ENCODE measurements around the gene SLX9. TPM values are rescaled to one million over a fixed set of nuclear protein-coding genes. Genes with fewer than 3 reads are reported as not detected.

The SLX9 gene
- total and polyA plus RNA-seq, 2 donors (not counting 3 experiments of a cell fraction or from before 2014, with no cell fraction given) = 27.0 to 50.6 TPM

GRCh38 chr21:44940116-44940631 lies 345 bp downstream of the SLX9 start:
- no peaks in the 10 kb centered on the region for H3K9me1 ChIP-seq (replicated peaks; ENCODE audit: control insufficient read depth, extremely low read depth, insufficient read depth, low read length)
- dilution Hi-C loops (cut with MboI; ENCODE audit: extremely low pct_ligation_motif_present, low sequenced_read_pairs) (loop anchor here (25.0 kb wide), 1 partner anchor 197 kb away; no protein-coding TSS in a partner anchor), intact Hi-C loops (cut with micrococcal nuclease) (no loop called here)
- no TSS peak for BruUV-seq (replicated peaks)
- H3K9me3 ChIP-seq (replicated peaks; ENCODE audit: control insufficient read depth, insufficient read depth, low read length) = no peaks in the 10 kb centered on the region
- FAIRE-seq = peak; percentile 58
- no peak for TF ChIP-seq POLR2A (IDR thresholded peaks at IDR 0.05; ENCODE audit: low read depth, low read length)
- TF ChIP-seq FOS (IDR thresholded peaks at IDR 0.05; ENCODE audit: borderline replicate concordance, insufficient read depth, low read length) = no peak
- TF ChIP-seq POLR2AphosphoS5 (IDR thresholded peaks at IDR 0.05; ENCODE audit: insufficient read depth, low read depth, low read length) = no peak
- no peak for TF ChIP-seq GATA2 (IDR thresholded peaks at IDR 0.05; ENCODE audit: insufficient read depth, insufficient read length, low read depth, low read length)
- no peak for TF ChIP-seq EZH2 (IDR thresholded peaks at IDR 0.05; ENCODE audit: borderline replicate concordance, low read depth, low read length, severe bottlenecking)
- TF ChIP-seq CTCF (IDR thresholded peaks at IDR 0.05; ENCODE audit: extremely low read depth in 1 of 2, insufficient read depth in 1 of 2, low read depth in 1 of 2, low read length in 2 of 2) = no peak
- no peak for TF ChIP-seq MAX (IDR thresholded peaks at IDR 0.05; ENCODE audit: insufficient read depth, insufficient read length)
- no peak for TF ChIP-seq MYC (IDR thresholded peaks at IDR 0.05; ENCODE audit: low read depth, low read length)
- no peak for TF ChIP-seq JUN (IDR thresholded peaks at IDR 0.05; ENCODE audit: borderline replicate concordance, insufficient read depth, insufficient read length, low read depth)
- peaks cover 7 to 11% of the 10 kb centered on the region in 2 experiments for H3K36me3 ChIP-seq (ENCODE audit: control insufficient read depth in 2 of 2, extremely low read depth in 1 of 2, insufficient read depth in 2 of 2, low read length in 2 of 2)
- H3K27ac ChIP-seq (ENCODE audit: insufficient read depth, low read depth, low read length) = peak overlapping the region; percentile 1
- peaks cover 18% of the 10 kb centered on the region for H3K4me1 ChIP-seq (ENCODE audit: control insufficient read depth, extremely low read depth, insufficient read depth, low read length)
- CTCF ChIA-PET = interaction anchor here (0.7 to 11.8 kb wide), 9 partner anchors 8 to 428 kb away, joined by 3 to 330 read pairs (median 3); partner anchors contain the start of gene PTTG1IP
- POLR2A ChIA-PET = no interaction called here
- no peaks in the 10 kb centered on the region for H3K27me3 ChIP-seq (ENCODE audit: control insufficient read depth in 2 of 2, insufficient read depth in 2 of 2, low read length in 2 of 2)
- peak overlapping the region; percentile 48 to 83 (median 60) for H3K4me3 ChIP-seq (replicated peaks in 1 of 3; ENCODE audit: insufficient read depth in 1 of 3, low read depth in 1 of 3, low read length in 3 of 3)
- peaks cover 42% of the 10 kb centered on the region for H3K79me2 ChIP-seq (ENCODE audit: control insufficient read depth, insufficient read depth, low read length)
- H4K20me1 ChIP-seq (replicated peaks; ENCODE audit: control insufficient read depth, extremely low read depth, insufficient read depth, low read length) = no peaks in the 10 kb centered on the region
- peak overlapping the region; percentile 71 for H3K9ac ChIP-seq (replicated peaks; ENCODE audit: extremely low read depth, insufficient read depth, low read length)
- peak; percentile 50 for DNase-seq (ENCODE audit: low read depth, low spot score)
- H3K4me2 ChIP-seq (ENCODE audit: insufficient read depth, low read length) = peak overlapping the region; percentile 89
- H2AFZ ChIP-seq (ENCODE audit: low read depth, low read length) = peak overlapping the region; percentile 99

Measured in endothelial cell of umbilical vein (primary cell).